GM12891 (cell line): ENCODE data around the gene RAB38.

Experiments
- DNase-seq: peaks from one replicate; pipeline ENCODE4 v3.0.0; 2011; ENCODE audit warnings: low spot score; ENCODE audit not compliant: insufficient read length
- FAIRE-seq: peaks from 2 replicates; lab custom pipeline; 2011; peaks lifted over from hg19 to GRCh38; lab: Jason Lieb, UNC
- PAX5 ChIP-seq: IDR thresholded peaks from 2 replicates; pipeline ENCODE4 v1.6.1; 2011; ENCODE audit warnings: low read length, moderate library complexity, mild to moderate bottlenecking; ENCODE audit not compliant: insufficient read depth, severe bottlenecking
- POLR2A ChIP-seq: IDR thresholded peaks from 2 replicates; pipeline ENCODE4 v1.6.1; 2011; ENCODE audit warnings: low read depth, low read length, control low read depth
- POLR2AphosphoS5 ChIP-seq: IDR thresholded peaks from 2 replicates; pipeline ENCODE4 v1.6.1; 2011; ENCODE audit warnings: low read depth, low read length, control low read depth
- POU2F2 ChIP-seq: IDR thresholded peaks from 2 replicates; pipeline ENCODE4 v1.6.1; 2011; ENCODE audit warnings: low read depth, mild to moderate bottlenecking, control low read depth, low read length, moderate library complexity
- SPI1 ChIP-seq: IDR thresholded peaks from 2 replicates; pipeline ENCODE4 v1.6.1; 2011; ENCODE audit warnings: low read depth, low read length, control low read depth
- TAF1 ChIP-seq: IDR thresholded peaks from 2 replicates; pipeline ENCODE4 v1.6.1; 2011; ENCODE audit warnings: low read depth, low read length, control low read depth

The RAB38 gene

GRCh38 chr11:88193278-88193677 lies 18.0 kb upstream of the RAB38 start:
- TF ChIP-seq POLR2A (no peak), POLR2AphosphoS5 (no peak), TAF1 (no peak), SPI1 (no peak), POU2F2 (no peak)
- peak; percentile 26 for FAIRE-seq
- no peak for DNase-seq

- TF ChIP-seq PAX5 (no peak), POLR2AphosphoS5 (no peak), POLR2A (no peak), TAF1 (no peak), POU2F2 (no peak), SPI1 (no peak)
- FAIRE-seq (no peak), DNase-seq (no peak)
These were observed 13.7 kb upstream of the RAB38 start for GRCh38 chr11:88188932-88189253.

DNA sequence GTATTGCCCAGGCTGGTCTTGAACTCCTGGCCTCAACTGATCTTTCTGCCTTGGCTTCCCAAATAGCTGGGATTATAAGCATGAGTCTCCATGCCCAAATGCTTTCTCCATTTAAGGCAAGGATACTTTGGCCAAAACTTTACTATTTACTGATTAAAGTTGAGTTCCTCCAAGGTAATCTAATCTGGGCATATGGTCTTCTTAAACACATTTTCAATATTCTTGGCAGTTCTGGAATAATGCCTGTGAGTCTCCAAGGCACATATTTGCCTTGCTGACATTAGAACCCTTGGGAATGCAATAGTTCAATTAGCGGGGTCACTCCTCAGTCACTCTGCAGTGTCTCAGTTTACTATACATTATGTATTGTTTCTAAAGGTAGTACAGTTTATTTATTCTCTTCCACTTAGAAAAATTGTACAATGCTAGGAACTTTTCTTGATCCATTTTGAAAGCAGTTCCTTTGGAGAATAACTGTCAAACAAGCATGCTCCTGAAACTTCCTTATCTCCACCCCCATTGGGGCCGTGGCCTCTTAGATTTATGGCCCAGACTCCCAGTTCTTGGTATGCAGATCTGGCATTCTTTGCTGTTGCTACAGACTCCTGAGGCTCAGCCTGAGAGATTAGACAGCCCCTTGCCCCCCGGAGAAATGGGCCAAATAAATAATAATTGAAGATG lies 13.1 kb upstream of the RAB38 start:
- TF ChIP-seq POLR2AphosphoS5 (no peak), PAX5 (no peak), TAF1 (no peak), POU2F2 (no peak), SPI1 (no peak), POLR2A (no peak)
- no peak for DNase-seq
- no peak for FAIRE-seq

DNA sequence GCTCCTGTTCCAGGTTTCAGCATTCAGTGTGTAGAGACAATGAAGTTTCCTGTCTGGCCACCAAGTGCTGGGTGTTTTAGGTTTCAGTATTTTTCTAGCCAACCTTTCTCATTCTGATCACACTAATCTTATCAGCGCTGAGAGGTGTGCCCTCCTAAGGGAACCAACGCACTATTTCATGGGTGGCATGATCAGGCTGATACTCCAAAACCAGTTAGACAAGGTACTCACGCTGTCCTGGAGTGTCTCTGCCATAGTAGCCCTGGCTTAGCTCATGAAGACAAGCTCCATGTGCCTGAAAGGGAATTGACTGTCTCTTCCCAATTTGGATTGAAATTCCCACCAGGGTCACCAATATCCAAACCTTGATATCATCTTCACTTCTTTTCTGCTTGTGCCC lies 8.0 kb upstream of the RAB38 start:
- TF ChIP-seq POLR2A = no peak
- TF ChIP-seq TAF1 = no peak
- no peak for TF ChIP-seq SPI1
- no peak for TF ChIP-seq POLR2AphosphoS5
- no peak for TF ChIP-seq POU2F2
- no peak for TF ChIP-seq PAX5
- FAIRE-seq = no peak
- no peak for DNase-seq

- DNase-seq (no peak), FAIRE-seq (no peak)
- TF ChIP-seq TAF1 = no peak
- TF ChIP-seq POLR2AphosphoS5 = no peak
- TF ChIP-seq POLR2A = no peak
- TF ChIP-seq SPI1 = no peak
- TF ChIP-seq POU2F2 = no peak
- no peak for TF ChIP-seq PAX5
These were observed 6.5 kb upstream of the RAB38 start for GRCh38 chr11:88181776-88182175.

- DNase-seq (no peak), FAIRE-seq (no peak)
- TF ChIP-seq POU2F2 (no peak), SPI1 (no peak), POLR2A (no peak), TAF1 (no peak), POLR2AphosphoS5 (no peak), PAX5 (no peak)
These were observed 4.9 kb upstream of the RAB38 start for GRCh38 chr11:88179971-88180629.

DNA sequence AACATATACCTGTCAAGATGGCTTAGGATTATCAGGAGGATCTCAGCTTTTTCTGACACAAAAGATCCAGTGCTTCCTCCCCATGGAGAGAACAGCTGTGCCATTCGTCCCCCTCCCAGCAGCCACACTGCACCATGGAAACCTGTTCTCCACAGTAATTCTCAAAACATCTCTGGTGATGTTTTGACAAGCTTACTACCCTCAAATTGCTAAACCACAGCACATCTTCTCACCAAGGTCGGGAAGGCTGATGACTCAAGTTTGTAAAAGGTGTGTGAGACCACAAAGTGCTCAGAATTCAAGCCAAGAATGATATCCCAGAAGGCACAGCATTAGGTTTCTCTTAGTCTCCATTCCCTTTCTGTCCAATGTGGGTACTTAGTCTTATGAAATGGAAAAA lies 3.9 kb upstream of the RAB38 start:
- DNase-seq (no peak), FAIRE-seq (peak; percentile 85)
- no peak for TF ChIP-seq SPI1
- TF ChIP-seq POU2F2 = no peak
- no peak for TF ChIP-seq PAX5
- TF ChIP-seq POLR2A = no peak
- no peak for TF ChIP-seq TAF1
- TF ChIP-seq POLR2AphosphoS5 = no peak

- FAIRE-seq (peak; percentile 20), DNase-seq (no peak)
- TF ChIP-seq POLR2AphosphoS5 (no peak), PAX5 (no peak), POU2F2 (no peak), SPI1 (no peak), POLR2A (no peak), TAF1 (no peak)
These were observed 2.9 kb upstream of the RAB38 start for GRCh38 chr11:88178191-88178590.

DNA sequence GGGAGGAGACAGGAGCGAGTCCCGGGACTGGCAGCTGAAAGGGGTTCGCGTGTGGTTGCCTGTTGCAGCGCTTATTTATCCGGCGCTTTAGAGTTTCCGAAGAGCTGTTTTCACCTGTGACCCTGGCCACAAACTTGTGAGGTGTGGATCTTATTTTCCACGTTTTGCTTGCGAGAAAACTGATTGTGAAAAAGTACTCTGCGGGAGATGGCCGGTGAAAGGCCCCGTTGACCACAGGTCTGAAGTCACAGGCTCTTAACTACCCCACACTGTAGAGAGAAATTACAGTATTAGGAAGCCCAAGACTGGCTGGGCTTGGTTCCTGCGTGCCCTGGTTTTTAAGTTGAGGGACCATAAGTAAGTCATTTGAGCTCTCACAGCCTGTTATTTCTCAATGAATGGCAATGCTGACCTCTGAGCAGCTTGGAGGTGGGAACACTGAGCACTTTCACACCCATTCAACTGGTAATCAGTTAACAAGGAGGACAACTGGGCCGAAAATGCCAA lies 379 bp upstream of the RAB38 start:
- TF ChIP-seq TAF1 = no peak
- 0 out of 2 replicates have a peak, but pooled peaks have one; percentile 8 for TF ChIP-seq POLR2A
- FAIRE-seq (no peak), DNase-seq (no peak)

DNA sequence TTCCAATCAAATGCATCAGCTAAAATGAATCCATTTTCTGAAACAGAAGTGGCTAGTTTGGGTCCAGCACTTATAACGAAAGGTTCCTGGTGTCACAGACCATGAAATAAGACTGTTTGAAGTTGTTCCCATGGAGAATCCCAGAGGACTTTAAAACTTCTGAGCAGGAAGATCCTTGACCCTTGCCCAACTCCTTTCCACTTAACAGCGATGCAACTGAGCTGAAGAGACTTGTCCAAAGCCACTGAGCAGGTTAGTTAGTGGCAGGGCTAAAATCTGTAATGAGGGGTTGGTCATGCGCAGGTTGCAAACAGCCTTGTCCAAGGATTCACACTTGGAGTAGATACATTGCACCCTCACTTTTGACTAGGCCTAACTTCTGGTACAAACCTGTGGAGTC lies 1.3 kb downstream of the RAB38 start:
- TF ChIP-seq POU2F2 (no peak), POLR2AphosphoS5 (no peak), PAX5 (no peak), POLR2A (no peak), SPI1 (no peak), TAF1 (no peak)
- peak; percentile 51 for FAIRE-seq

More for the DNA sequence above, 1.3 kb downstream of the RAB38 start:
- DNase-seq = no peak
